ENCODE results near the gene ANO6.
"Not testable (repeated sequence)": the region's sequence is repeated elsewhere in the genome, so short reads cannot be mapped to it uniquely, and the experiment has no call there.

ANO6 gene

GRCh38 chr12:45317261-45317660, 101.4 kb downstream of the ANO6 start:
- DNase-seq = not testable (repeated sequence)

DNA sequence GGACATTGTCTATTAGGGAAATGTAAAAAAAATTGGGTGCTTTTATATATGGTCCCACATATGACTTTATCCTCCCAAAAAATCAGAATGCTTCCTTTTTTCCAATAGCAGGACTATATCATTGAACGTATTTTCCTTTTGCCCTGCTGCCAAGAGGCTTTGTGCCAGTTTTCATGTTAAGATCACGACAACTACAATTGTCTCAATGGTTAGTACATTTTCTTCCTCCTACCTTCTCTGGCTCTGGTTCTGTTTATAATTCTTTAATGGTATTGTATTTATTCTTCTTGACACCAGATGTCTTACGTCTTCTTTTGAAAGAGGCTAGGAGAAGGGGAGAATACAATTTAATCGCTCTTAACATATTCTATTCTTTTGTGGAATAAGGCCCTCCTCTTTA, 106.9 kb downstream of the ANO6 start:
- no peak for DNase-seq

GRCh38 chr12:45324391-45324790, 108.5 kb downstream of the ANO6 start:
- DNase-seq = no peak

GRCh38 chr12:45326358-45326975, 110.6 kb downstream of the ANO6 start:
- no peak for DNase-seq

DNA sequence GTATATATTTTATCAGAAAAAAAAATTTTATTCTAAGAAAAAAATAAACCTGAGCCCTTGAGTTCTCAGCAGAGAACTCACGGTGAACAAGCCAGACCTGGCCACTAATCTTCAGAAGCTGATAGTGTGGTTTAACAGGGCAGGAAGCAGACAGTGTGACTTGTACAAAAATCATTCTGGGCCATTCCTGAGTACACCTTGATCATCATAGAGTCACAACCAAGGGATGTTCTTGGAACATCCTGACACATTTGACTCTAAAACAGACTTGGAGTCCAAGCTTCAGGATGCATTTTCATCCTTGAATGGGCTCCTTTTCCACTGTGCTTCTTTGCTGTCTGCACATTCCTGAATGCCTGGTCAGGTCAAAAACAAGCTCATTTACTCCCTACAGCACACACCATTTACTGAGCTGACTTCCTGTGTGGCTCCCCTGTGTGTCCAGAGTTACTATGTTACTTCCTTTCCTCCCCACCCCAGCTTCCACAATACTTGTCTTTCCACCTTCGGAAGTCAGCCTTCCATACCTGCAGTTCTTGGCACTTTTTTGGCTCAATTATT, 112.0 kb downstream of the ANO6 start:
- no peak for DNase-seq

GRCh38 chr12:45329238-45329637, 113.3 kb downstream of the ANO6 start:
- DNase-seq = no peak

DNA sequence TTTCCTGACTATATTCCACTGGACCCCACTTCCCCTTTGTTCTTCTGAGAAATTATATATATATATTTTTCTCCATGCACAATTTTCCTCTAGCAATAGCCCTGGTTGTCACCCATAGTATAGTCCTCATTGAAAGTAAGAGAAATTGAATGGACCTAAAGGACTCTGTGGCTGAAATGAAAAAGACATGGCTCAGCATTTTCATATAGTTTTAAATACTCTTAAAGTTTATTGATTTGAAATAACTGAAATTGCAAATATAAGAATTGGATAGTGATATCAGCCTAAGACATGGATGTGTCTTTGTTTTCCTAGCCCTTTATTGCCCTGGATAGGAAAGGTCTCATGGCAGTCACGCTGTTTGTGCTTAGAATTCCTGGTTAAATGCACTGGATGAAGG, 113.8 kb downstream of the ANO6 start:
- DNase-seq = no peak

- DNase-seq = no peak
Observed at GRCh38 chr12:45331552-45331951, 115.7 kb downstream of the ANO6 start.

DNA sequence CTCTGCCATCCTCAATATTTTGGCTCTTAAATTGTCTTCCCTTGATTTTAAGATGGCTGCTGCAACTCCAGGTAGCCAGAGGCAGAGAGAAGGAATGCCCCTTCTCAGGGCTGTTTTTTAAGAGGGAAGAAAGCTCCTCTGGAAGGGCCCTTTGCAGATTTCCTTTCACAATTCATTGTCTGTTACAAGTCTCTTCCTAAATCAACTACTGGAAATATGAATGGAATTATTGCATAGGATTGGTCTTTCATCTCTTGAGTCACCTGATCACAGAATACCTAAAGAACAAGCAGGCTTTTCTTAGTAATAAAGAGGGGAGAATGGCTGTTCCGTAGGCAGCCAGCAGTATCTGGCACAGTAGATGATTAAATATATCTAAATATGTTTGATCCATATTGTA, 118.5 kb downstream of the ANO6 start:
- DNase-seq = no peak

DNA sequence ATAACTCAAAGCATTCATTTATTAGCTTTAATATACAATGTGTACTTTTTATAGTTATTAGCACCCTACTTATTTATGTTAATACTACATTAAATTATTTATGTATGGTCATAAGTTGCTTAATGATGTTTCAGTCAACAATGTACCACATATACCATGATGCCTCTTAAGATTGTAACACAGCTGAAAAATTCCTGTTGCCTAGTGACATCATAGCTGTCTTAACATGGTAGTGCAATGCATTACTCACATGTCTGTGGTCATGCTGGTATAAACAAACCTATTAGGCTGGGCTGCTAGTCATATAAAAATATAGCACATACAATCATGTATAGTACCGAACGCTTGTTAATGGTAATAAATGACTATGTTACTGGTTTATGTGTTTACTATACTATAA, 120.4 kb downstream of the ANO6 start:
- DNase-seq = no peak

DNA sequence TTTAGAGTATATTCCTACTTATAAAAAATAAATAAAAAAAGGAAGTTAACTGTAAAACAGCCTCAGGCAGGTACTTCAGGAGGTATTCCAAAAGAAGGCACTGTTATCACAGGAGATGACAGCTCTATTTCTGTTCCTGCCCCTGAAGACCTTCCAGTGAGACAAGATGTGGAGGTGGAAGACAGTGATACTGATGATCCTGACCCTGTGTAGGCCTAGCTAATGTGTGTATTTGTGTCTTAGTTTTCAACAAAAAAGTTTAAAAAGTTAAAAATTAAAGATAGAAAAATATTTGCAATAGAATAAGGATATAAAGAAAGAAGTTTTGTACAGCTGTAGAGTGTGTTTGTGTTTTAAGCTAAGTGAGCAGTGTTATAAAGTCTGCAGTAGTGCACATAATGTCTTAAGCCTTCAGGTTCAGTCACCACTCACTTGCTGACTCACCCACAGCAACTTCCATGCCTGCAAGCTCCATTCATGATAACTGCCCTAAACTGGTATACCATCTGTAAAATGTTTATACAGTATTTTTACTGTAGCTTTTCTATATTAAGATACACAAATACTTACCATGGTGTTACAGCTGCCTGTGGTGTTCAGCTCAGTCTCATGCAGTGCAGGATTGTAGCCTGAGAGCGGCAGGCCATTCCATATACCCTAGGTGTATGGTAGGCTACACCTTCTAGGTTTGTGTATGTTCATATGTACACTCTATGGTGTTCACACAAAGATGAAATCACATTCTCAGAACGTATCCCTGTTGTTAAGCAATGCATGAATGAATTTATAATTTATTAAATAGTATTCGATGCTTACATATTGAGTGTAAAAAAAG, 121.1 kb downstream of the ANO6 start:
- no peak for DNase-seq

DNA sequence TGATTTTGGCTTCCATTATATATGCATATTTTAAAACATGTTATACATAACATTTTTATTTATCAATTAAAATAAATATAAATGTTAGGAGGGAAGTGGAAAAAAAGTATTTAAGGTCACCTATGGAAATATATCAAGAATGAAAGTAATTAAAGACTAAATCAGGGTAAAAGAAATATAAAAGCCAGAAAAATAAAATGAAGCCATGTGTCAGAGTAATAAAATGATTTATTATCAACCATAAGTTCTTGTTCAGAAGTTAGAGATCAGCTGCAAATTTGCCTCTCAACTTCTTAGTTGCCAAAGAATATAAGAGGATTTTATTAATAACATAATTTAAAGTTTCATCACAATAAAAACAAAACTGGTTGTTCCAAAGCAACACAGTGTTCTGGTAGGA, 121.9 kb downstream of the ANO6 start:
- no peak for DNase-seq

DNA sequence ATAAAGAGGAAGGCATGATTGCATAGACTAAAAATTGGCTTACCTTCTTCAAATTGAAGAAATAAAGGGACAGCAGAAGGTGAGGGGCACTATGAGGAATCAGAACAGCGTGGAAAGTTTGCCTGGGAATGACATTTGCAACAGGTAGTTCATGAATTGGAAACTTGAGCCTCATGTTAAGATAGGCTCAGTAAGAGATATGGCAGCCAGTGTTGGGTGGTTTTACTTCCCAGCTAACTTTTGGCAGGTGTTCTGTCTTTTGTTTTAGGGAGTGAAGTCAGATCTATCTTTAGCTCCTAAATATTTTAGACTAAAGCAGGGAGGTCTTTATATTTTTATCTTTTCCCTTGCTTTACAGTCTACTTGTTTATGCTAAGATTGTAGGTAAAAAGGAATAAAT, 122.4 kb downstream of the ANO6 start:
- no peak for DNase-seq

DNA sequence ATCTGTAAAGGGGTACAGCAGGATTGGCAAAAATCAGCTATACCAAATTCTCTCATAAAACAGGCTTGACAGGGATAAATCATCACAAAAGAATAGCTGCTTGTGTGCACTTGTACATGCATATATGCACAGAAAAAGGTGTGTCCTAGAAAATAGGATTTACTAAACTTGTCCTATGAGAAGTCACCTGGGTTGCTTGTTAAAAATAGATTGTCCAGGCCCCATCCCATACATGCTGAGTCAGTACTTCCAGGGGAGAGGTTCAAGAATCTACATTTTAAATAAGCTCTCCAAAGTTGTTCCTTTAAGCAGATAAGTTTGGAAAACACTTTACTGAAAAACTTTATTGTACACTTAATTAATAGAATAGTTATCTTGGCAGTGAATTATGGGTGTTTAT, 123.1 kb downstream of the ANO6 start:
- no peak for DNase-seq

- DNase-seq = no peak
Observed at GRCh38 chr12:45342171-45342570, 126.3 kb downstream of the ANO6 start.

GRCh38 chr12:45342848-45343247, 127.0 kb downstream of the ANO6 start:
- DNase-seq = no peak

- no peak for DNase-seq
Observed at GRCh38 chr12:45343269-45344051, 127.6 kb downstream of the ANO6 start.

GRCh38 chr12:45348311-45348710, 132.4 kb downstream of the ANO6 start:
- DNase-seq = no peak

GRCh38 chr12:45348986-45349385, 133.1 kb downstream of the ANO6 start:
- DNase-seq = no peak

GRCh38 chr12:45349916-45350315, 134.0 kb downstream of the ANO6 start:
- DNase-seq = no peak

- no peak for DNase-seq
Observed at GRCh38 chr12:45350861-45351260, 135.0 kb downstream of the ANO6 start.

DNA sequence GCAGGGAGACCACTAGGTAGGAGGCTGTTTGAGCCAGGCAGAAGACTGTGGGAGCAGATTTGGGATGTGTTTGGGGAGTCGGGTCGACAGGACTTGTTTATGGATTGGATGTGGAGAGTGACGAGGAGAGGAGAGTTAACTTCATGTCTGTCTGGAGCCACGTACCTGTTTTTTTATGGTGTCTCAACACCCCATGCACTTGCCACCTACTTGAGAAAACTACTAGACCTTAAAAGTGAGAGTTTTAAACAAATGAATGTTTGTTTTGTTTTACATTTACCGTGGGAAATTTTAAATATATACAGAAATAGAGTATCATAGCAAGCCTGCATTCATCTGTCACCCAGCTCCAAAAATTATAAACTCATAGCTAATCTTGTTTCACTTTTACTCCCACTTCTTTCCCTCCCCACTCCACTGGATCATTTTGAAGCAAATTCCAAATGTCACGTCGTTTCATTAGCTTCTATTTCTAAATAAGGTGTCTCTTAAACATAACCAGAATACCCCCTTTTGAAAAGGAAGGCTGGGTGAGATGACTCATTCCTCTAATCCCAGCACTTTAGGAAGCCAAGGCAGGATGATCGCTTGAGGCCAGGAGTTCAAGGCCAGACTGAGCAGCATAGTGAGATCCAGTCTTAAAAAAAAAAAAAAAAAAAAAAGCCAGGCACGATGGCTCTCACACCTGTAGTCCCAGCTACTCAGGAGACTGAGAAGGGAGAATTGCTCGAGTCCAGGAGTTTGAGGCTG, 136.2 kb downstream of the ANO6 start:
- no peak for DNase-seq

DNA sequence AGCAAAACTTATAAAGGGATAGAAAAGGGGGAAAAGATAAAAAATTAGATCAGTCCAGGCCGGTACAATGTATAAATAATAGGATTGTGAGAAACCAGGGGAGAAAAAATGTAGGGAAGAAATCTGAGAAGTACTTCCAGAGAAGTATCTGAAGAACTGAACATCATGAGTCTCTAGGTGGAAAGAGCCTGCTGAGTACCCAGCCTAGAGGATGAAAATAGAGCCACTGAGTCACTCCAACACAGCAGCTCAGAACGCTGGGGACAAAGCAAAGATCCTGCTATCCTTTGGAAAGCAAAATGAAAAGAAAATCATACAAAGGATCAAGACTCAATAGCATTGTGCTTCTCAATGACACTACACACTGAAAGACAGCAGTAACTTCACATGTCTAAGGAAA, 138.0 kb downstream of the ANO6 start:
- DNase-seq = no peak

All from stimulated activated naive CD4-positive, alpha-beta T cell (primary cell).